GM12878 (cell line): ENCODE measurements around the gene C9orf50. TPM values are rescaled to one million over a fixed set of nuclear protein-coding genes. Genes with fewer than 3 reads are reported as not detected.

Experiments used
- ATAC-seq: fragments of 200-7000 bp; cut with Tn5 transposase; 3 replicates; pipeline ENCODE4 v1.9.1; 2020; ENCODE audit warnings: mild to moderate bottlenecking, moderate library complexity
- BruUV-seq: library from RNA; stranded (reverse); fragments of 400-500 nt; replicated peaks from 2 replicates; lab custom pipeline; 2021; lab: Mats Ljungman, UMichigan
- CTCF ChIA-PET: fragments of 300-600 bp; sonication (Branson Sonifier 250); formaldehyde crosslinking; extraction: SDS; loops from one replicate; lab custom pipeline; 2021; ENCODE audit warnings: inconsistent platforms; lab: Yijun Ruan, JAX
- POLR2A ChIA-PET: fragments of 350-600 bp; formaldehyde crosslinking; extraction: SDS; loops from one replicate; lab custom pipeline; 2021; ENCODE audit warnings: inconsistent platforms; lab: Charles Lee
- RAD21 ChIA-PET: fragments of 300-600 bp; sonication (Branson Sonifier 250); formaldehyde crosslinking; loops from one replicate; lab custom pipeline; 2023; ENCODE audit warnings: antibody characterized with exemption; ENCODE audit not compliant: unreplicated experiment; lab: Charles Lee
- SMC1A ChIA-PET: fragments of 300-600 bp; sonication (Branson Sonifier 250); formaldehyde crosslinking; loops from one replicate; lab custom pipeline; 2023; ENCODE audit not compliant: unreplicated experiment, uncharacterized antibody; lab: Charles Lee
- DNase-seq: peaks from one replicate; pipeline ENCODE4 v3.0.0-alpha.2; 2011; ENCODE audit warnings: low read depth, low spot score
- FAIRE-seq: peaks from 3 replicates; lab custom pipeline; 2011; peaks lifted over from hg19 to GRCh38; lab: Jason Lieb, UNC
- H2AFZ ChIP-seq: 2 replicates; pipeline ENCODE4 v1.6.0; 2011; ENCODE audit warnings: low read depth, low read length, control low read depth; ENCODE audit not compliant: control insufficient read depth
- H3K27ac ChIP-seq: 2 replicates; pipeline ENCODE4 v1.5.1; 2011; ENCODE audit warnings: control low read depth; ENCODE audit not compliant: control insufficient read depth, insufficient read depth
- H3K27me3 ChIP-seq, 2 experiments: replicated peaks in 1 of 2; 2 replicates each; pipeline versions ENCODE4 v1.6.0 to v1.6.1; 2011; ENCODE audit warnings: low read length in 1 of 2; ENCODE audit not compliant: control insufficient read depth in 2 of 2, insufficient read depth in 2 of 2
- H3K36me3 ChIP-seq, 2 experiments: 2 replicates each; pipeline ENCODE4 v1.5.1; 2011; ENCODE audit warnings: low read length in 1 of 2; ENCODE audit not compliant: control insufficient read depth in 2 of 2, insufficient read depth in 2 of 2
- H3K4me1 ChIP-seq: 2 replicates; pipeline ENCODE4 v1.6.1; 2011; ENCODE audit warnings: mild to moderate bottlenecking, low read length, moderate library complexity, mixed read lengths; ENCODE audit not compliant: control insufficient read depth, insufficient read depth
- H3K4me2 ChIP-seq: 2 replicates; pipeline ENCODE4 v1.6.0; 2011; ENCODE audit warnings: control low read depth; ENCODE audit not compliant: control insufficient read depth, insufficient read depth
- H3K4me3 ChIP-seq: fragments of 200-600 bp; sonication (generic); 2 replicates; pipeline ENCODE4 v1.5.1; 2016
- H3K79me2 ChIP-seq: 2 replicates; pipeline ENCODE4 v1.6.0; 2011; ENCODE audit warnings: low read length; ENCODE audit not compliant: control insufficient read depth, insufficient read depth
- H3K9ac ChIP-seq: 2 replicates; pipeline ENCODE4 v1.8.0; 2011; ENCODE audit warnings: low read length, control low read depth, mixed read lengths; ENCODE audit not compliant: control insufficient read depth, insufficient read depth
- H3K9me3 ChIP-seq: replicated peaks from 3 replicates; pipeline ENCODE4 v1.5.1; 2011; ENCODE audit warnings: mild to moderate bottlenecking, low read length; ENCODE audit not compliant: control insufficient read depth, insufficient read depth
- H4K20me1 ChIP-seq: 2 replicates; pipeline ENCODE4 v1.6.0; 2011; ENCODE audit not compliant: control insufficient read depth, insufficient read depth
- ASH2L ChIP-seq: fragments of 300-600, 200-600 bp; sonication (generic); IDR thresholded peaks from 2 replicates; pipeline ENCODE4 v1.6.1; 2017; ENCODE audit warnings: low read depth, mild to moderate bottlenecking, borderline replicate concordance
- BHLHE40 ChIP-seq, 2 experiments: fragments of 450-650 bp in 1 of 2; IDR thresholded peaks; 2 replicates each; pipeline ENCODE4 v1.6.1; 2011 to 2017; ENCODE audit warnings: low read depth in 2 of 2, borderline replicate concordance in 1 of 2, improper control_type of control experiment in 1 of 2, low read length in 1 of 2, mild to moderate bottlenecking in 1 of 2
- ESRRA ChIP-seq: IDR thresholded peaks from 2 replicates; pipeline ENCODE4 v1.6.1; 2012; ENCODE audit warnings: mild to moderate bottlenecking, low read length, improper control_type of control experiment
- KDM1A ChIP-seq: fragments of 200-600 bp; sonication (generic); IDR thresholded peaks from 2 replicates; pipeline ENCODE4 v1.6.1; 2016; ENCODE audit warnings: borderline replicate concordance
- MYC ChIP-seq: IDR thresholded peaks from 2 replicates; pipeline ENCODE4 v1.6.1; 2011; ENCODE audit warnings: mild to moderate bottlenecking, low read length, moderate library complexity, inconsistent platforms; ENCODE audit not compliant: insufficient read depth, insufficient replicate concordance, insufficient read length, severe bottlenecking
- NFXL1 ChIP-seq: fragments of 450-650 bp; IDR thresholded peaks from 2 replicates; pipeline ENCODE4 v1.6.1; 2017; ENCODE audit warnings: antibody characterized with exemption, mild to moderate bottlenecking, borderline replicate concordance
- RBBP5 ChIP-seq: fragments of 200-600 bp; sonication (generic); conservative IDR thresholded peaks from 2 replicates; pipeline ENCODE4 v1.6.1; 2016
- STAT1 ChIP-seq: fragments of 450-650 bp; conservative IDR thresholded peaks from 2 replicates; pipeline ENCODE4 v1.6.1; 2014; ENCODE audit warnings: antibody characterized with exemption, mild to moderate bottlenecking
- ZBED1 ChIP-seq: IDR thresholded peaks from 2 replicates; pipeline ENCODE4 v1.6.1; 2016; ENCODE audit warnings: borderline replicate concordance
- WGBS: methylation state at CpG from one replicate; pipeline ENCODE4 v1.1.6; 2016; ENCODE audit warnings: low lambda C conversion rate; ENCODE audit not compliant: insufficient replicate concordance, insufficient coverage; ENCODE audit errors: missing lambda C conversion rate; 5-methylcytosine and 5-hydroxymethylcytosine counted together
- in situ Hi-C: fragments of 300-500 bp; cut with MboI; formaldehyde crosslinking; loops from 9 replicates; pipeline ENCODE4 v1.14.3; 2018; ENCODE audit warnings: mixed read lengths
- intact Hi-C: fragments of 100-400 bp; cut with micrococcal nuclease; formaldehyde crosslinking; loops from one replicate; pipeline ENCODE4 v1.14.2; 2022; ENCODE audit not compliant: unreplicated experiment
- polyA plus RNA-seq, 11 experiments: library from polyadenylated mRNA; depleted of rRNA in 4 of 11; unstranded in 6 of 11; stranded (reverse) in 5 of 11; fragments of >200 nt; fragmentation: Nextera tagmentation in 4 of 11; fragmentation: Illumina TruSeq in 1 of 11; extraction: Ambion mirVana in 4 of 11; extraction: Trizol in 1 of 11; gene quantifications; 1 replicate in 1 of 11; 2 replicates in 10 of 11; pipeline versions ENCODE4 v1.2.1 to v1.2.3, GENCODE V29; 2011 to 2016; ENCODE audit warnings: inconsistent platforms in 2 of 11, missing spikeins in 2 of 11, low read depth in 1 of 11
- total RNA-seq, 4 experiments: library from RNA; depleted of rRNA in 3 of 4; stranded (reverse); fragments of >200 nt in 3 of 4; fragmentation: Illumina TruSeq in 1 of 4; extraction: Trizol in 1 of 4; gene quantifications; 2 replicates each; pipeline versions ENCODE4 v1.2.1 to v1.2.3, GENCODE V29; 2013 to 2021

C9orf50 gene
- total and polyA plus RNA-seq, 10 of the 15 experiments (the other 5 are each of a cell fraction or from before 2014, with no cell fraction given), result not detected

DNA sequence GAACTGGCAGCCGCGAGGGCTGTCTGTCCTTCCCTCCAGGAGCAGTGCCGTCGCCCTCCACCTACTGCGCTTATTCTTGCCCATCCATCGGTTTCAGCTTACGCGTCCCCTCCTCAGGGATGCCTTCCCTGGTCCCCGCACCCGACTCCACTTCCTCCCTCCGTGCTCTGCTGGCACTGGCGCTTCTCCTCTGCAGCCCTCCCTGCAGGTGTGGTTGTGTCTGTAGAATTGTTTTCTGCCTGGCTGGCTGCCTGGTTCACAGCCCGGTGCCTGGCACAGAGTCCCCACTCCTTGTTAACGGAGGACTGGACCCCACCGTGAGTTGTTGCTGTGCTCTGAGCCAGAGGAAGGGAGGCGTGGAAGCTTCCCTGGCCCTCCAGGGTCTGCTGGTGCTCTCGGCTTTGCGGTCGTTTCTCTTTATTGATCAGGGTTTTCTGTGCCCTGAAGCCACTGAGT is 10.8 kb upstream of the C9orf50 start:
- in situ Hi-C loops, result no loop called here
- POLR2A ChIA-PET, result interaction anchor here (1.6 kb wide), 1 partner anchor 8 kb away, joined by 4 read pairs; no protein-coding TSS in a partner anchor

DNA sequence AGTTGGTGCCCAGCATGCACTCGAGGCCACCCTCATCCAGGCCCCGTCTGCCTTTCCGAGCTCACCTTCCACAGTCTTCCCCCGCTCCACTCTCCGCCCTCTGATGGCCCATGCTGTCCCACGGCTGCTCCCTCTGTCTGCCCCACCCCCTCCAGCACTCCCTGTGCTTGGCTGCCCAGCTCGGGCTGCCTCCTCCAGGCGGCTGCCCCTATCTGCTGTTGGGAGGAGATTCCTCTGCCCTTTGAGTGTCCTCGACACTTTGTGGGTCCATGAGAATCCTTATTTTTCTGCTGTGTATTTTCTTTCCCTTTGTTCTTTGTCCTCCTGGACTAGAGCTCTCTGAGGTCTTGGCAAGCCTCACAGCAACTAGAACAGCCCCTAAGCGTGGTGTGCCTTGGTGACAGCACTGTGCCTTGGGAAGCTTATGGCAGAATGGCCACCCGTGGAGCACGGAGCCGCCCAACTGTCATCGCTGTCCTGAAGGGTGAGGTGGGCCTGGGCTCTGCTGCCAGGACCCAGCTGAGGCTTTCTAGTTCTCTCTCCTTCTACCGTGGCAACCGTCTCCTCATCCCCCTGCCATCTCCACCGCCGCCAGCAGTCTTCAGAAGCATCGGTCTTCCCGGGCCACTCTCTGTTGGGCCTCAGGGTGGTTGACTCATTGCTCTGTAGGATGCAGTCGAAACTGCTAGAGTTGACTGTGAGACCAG is 10.2 kb upstream of the C9orf50 start:
- TF ChIP-seq KDM1A, result no peak
- ATAC-seq (no peak), DNase-seq (no peak), FAIRE-seq (no peak)
- ChIA-PET RAD21 (no interaction called here), SMC1A (no interaction called here), CTCF (interaction anchor here (0.9 to 1.0 kb wide), 2 partner anchors 9 to 499 kb away, joined by 4 to 6 read pairs; no protein-coding TSS in a partner anchor), POLR2A (interaction anchor here (1.6 kb wide), 1 partner anchor 9 kb away, joined by 4 read pairs; no protein-coding TSS in a partner anchor)
- WGBS, result 78% methylated on average over 21 of the region's 21 CpGs
- H3K4me1 ChIP-seq, result peaks cover 9% of the 10 kb centered on the region; the same call in 1 of the 2 replicates
- peaks cover 54% of the 10 kb centered on the region for H3K79me2 ChIP-seq
- no peaks in the 10 kb centered on the region; the same call in 1 of the 2 replicates for H4K20me1 ChIP-seq
- BruUV-seq, result no TSS peak
- no peak overlapping the region for H3K9ac ChIP-seq
- no peaks in the 10 kb centered on the region for H3K27me3 ChIP-seq
- no peak overlapping the region for H3K4me3 ChIP-seq
- no peak overlapping the region for H3K27ac ChIP-seq
- in situ Hi-C loops, result no loop called here
- no peaks in the 10 kb centered on the region for H3K9me3 ChIP-seq
- H3K4me2 ChIP-seq, result peak overlapping the region; percentile 22; the same call in 1 of the 2 replicates
- peaks cover 14 to 23% of the 10 kb centered on the region in 2 experiments; a peak in 3 of 4 replicates for H3K36me3 ChIP-seq
- no peak overlapping the region for H2AFZ ChIP-seq
- intact Hi-C loops, result no loop called here

More for the DNA sequence above, 10.8 kb upstream of the C9orf50 start:
- BruUV-seq, result no TSS peak
- FAIRE-seq, result no peak
- RAD21 ChIA-PET, result no interaction called here
- H3K36me3 ChIP-seq, result peaks cover 14 to 23% of the 10 kb centered on the region in 2 experiments; a peak in 3 of 4 replicates
- H3K27ac ChIP-seq, result no peak overlapping the region
- intact Hi-C loops, result no loop called here
- H3K27me3 ChIP-seq, result no peaks in the 10 kb centered on the region
- no peak for TF ChIP-seq STAT1
- TF ChIP-seq ZBED1, result no peak
- no peak for TF ChIP-seq RBBP5
- TF ChIP-seq ESRRA, result no peak
- no peak for TF ChIP-seq NFXL1
- no peak for TF ChIP-seq ASH2L
- TF ChIP-seq BHLHE40 (IDR thresholded peaks at IDR 0.05; ENCODE audit: borderline replicate concordance in 1 of 2, low read depth in 2 of 2, low read length in 1 of 2), result no peak
- TF ChIP-seq MYC, result no peak
- TF ChIP-seq, all 136 proteins: peak for 0
- H3K4me3 ChIP-seq, result no peak overlapping the region
- H3K4me2 ChIP-seq, result no peak overlapping the region; the same call in 1 of the 2 replicates
- no peaks in the 10 kb centered on the region for H3K9me3 ChIP-seq
- ATAC-seq (no peak), DNase-seq (no peak)
- no peaks in the 10 kb centered on the region; the same call in 1 of the 2 replicates for H4K20me1 ChIP-seq
- 87% methylated on average over 19 of the region's 19 CpGs for WGBS
- CTCF ChIA-PET, result interaction anchor here (0.9 kb wide), 1 partner anchor 9 kb away, joined by 6 read pairs; no protein-coding TSS in a partner anchor
- H2AFZ ChIP-seq, result no peak overlapping the region
- SMC1A ChIA-PET, result no interaction called here
- H3K4me1 ChIP-seq, result peaks cover 9% of the 10 kb centered on the region; the same call in 1 of the 2 replicates
- peaks cover 48% of the 10 kb centered on the region for H3K79me2 ChIP-seq
- H3K9ac ChIP-seq, result no peak overlapping the region
